Posterior cingulate gyrus (tissue), 11 donors: ENCODE measurements around the gene MAGEA9B.
A peak's percentile ranks its signal among the peaks of the same experiment; 100 is the strongest.
"Not testable (repeated sequence)": the region's sequence is repeated elsewhere in the genome, so short reads cannot be mapped to it uniquely, and the experiment has no call there.

Experiments used
- DNase-seq, 10 donors: peaks; one replicate each; pipeline versions ENCODE4 v3.0.0 to v3.0.0-alpha.2; 2020 to 2021; ENCODE audit warnings: mixed read lengths in 3 of 10
- intact Hi-C: fragments of 100-400 bp; cut with DNase I; formaldehyde crosslinking; loops from one replicate; pipeline ENCODE4 v1.15.1; 2023

The MAGEA9B gene, protein sequence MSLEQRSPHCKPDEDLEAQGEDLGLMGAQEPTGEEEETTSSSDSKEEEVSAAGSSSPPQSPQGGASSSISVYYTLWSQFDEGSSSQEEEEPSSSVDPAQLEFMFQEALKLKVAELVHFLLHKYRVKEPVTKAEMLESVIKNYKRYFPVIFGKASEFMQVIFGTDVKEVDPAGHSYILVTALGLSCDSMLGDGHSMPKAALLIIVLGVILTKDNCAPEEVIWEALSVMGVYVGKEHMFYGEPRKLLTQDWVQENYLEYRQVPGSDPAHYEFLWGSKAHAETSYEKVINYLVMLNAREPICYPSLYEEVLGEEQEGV

DNA sequence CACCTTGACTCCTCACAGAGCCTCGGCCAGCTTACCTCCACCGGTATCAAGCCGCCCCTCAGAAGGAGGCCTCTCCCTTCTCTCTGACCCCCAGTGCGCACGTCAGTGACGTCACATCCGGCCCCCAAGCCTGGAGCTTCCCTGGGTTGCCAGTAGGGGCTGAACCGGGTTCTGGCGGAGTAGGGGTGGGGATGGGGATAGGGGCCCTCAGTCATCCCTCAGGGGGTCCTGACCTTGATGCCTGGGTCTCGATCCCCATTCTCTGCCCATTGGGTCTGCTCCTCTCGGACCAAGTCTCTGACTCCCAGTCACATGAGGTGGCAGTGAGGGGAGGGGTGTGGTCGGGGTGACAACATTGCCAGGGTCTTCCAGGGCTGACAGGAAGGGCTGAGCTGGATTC, at the start of gene MAGEA9B:
Gene MAGEA9B (minus strand): TSS at position 101 of the 400 bp plus-strand sequence. CDS start 4,280 bp downstream, outside the sequence.
- intact Hi-C loops, DNase-seq: not testable (repeated sequence)

DNA sequence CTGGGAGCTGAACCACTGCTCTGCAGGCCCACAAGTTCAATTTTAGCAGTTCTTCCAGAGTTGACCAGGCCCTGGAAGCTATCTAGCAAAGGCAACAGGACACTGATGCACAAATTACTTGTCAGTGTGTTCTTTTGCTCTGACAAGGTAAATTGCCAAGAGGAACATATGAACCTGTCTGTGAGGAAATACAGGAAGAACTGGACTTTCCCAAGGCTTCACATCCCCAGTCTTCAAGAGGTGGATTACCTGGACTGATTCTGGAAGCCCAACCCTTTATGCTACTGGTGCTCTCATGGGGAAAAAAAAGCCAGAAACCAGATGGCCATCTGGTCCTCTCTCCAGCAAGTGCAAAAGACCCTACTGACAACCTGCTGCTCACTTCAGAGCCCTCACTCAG, 46.3 kb upstream of the MAGEA9B start:
- intact Hi-C loops, result no loop called here
- no peak for DNase-seq

DNA sequence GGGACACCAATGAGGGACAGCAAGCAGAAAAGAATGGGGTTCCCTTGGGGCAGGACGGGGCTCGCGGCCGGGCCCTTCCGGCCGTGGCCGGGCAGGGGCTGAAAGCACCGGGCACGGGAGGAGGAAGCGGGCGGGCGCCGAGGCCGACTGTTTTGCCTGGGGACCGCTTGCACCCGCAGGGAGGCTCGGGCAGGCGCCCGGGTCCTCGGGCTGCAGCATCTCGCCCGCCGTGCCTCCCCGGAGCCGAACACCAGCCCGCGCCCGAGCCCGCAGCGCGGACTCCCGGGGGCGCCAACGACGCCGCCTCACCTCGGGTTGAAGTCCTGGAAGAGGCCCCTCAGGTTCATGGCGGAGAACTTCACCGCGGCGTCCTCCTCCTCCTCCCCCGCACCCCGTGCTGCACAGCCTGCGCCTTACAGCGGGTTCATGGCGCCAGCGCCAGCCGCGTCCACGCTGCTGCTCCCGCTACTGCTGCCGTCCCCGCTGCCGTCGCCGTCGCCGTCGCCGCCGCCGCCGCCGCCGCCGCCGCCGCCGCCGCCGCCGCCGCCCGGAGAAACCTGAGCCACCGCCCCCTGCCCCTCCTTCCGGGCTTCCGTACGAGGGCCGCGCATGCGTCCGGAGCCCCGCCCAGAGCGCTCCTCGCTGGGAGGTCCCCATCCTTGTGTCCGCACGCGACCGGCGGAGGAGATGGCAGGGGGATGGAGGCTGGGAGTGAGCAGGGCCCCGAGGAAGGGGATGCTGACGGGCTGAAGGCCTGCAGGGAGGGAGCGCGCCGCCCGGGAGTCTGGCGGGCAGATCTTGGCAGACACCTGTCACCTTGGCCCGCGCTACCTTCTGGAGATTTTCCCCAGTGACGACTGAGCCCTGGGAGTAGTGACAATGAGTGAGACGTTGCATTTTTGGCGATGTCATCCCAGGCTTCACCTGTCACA, 44.2 kb upstream of the MAGEA9B start, which contains the start of gene TMEM185A:
Gene TMEM185A (minus strand): TSS at position 559 of the 932 bp plus-strand sequence. CDS start 212 bp downstream, at position 347.
- peak; percentile 52 to 95 (median 70) for DNase-seq
- intact Hi-C loops, result no loop called here

DNA sequence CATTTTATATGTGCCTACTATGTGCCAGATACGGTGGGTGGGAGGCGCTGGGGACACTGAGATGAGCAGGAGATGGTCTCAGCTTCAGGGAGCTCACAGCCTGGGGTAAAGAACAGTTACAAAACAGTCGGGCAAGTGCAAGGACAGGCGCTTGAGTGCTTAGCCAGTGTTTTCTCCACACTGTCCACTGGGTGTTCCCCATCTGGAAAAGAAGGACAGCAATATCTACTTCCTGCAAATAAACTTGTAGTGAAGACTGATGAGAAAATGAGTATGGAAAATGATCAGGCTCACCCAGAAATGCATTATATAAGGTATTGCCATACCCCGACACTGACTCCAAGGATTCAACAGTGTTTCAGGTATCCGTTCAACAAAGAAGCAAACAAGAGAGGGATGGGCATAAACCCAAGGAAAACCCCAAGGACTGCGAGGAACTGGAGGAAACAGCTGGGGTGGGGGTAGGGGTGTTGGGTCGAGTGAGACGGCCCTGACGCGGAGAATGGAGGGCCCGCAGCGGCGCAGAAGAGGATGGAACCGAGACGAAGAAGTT, 43.5 kb upstream of the MAGEA9B start:
- DNase-seq, result peak in 3 of 10 donors; percentile 5 to 62 (median 7)
- intact Hi-C loops, result no loop called here

DNA sequence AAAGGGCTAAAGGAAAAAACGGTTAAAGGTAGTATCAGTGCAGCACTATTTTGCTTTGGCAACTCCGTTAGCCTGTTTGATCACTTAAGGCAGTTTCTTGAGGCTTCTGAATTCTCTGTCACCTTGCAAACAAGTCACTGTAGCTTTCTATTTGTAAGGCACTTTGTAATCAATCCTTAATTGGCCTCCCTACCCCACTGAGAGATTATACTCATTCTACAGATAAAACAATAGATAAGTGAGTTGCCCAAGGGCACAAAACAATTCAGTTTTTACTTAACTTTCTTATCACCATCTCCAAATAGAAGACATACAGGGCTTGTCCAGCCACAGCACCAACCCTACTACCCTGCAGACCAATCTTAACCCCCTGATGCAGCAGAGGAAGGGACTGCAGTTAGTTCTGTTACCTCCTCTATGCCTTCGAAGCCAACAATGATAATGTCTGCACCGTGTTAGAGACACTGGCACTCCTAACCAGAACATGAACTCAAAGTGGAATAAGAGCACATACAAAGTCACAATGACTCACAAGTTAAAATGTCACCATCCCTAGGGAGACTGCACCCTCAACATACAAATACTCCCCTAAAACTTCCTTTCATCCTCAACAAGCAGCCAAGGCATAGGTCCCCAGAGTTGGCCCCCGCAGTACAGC, 42.6 kb upstream of the MAGEA9B start:
- no peak for DNase-seq
- intact Hi-C loops, result no loop called here

DNA sequence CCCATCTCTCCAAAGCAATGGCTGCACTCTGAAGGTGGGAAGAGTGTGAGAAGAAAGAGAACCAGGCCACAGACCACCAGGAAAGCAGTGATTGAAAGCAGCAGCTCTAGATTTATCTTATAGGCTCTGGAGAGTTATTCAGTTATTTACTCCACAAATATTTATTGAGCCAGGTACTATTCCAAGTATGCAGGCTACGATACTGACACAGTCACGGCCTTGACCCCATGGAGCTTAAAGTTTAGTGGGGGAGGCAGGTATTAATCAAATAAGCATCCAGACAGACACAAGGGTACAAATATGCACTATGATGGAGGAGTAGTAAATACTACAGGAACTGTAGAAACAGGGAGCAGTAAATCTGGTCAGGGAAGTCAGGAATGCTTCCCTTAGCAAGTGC, 41.5 kb upstream of the MAGEA9B start:
- intact Hi-C loops, result no loop called here
- no peak for DNase-seq

DNA sequence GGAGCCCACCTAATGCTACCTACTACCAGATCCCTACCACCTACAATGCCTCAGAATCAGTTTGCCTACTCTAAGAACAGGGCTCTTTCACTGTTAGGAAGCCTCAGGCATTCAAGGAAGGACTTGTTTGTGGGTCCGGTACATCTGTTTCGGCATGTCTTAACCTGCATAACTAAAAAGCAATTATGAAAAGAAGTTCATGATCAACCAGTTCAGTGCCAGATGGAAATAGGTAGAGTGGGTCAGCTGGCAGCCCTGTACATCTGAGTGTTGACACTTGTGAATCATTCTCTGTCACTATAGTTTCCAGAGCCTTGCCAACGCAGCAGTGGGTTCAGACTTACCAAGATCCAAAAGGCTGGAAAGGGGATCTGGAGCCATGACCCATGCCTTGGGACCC, 41.0 kb upstream of the MAGEA9B start:
- intact Hi-C loops, result no loop called here

DNA sequence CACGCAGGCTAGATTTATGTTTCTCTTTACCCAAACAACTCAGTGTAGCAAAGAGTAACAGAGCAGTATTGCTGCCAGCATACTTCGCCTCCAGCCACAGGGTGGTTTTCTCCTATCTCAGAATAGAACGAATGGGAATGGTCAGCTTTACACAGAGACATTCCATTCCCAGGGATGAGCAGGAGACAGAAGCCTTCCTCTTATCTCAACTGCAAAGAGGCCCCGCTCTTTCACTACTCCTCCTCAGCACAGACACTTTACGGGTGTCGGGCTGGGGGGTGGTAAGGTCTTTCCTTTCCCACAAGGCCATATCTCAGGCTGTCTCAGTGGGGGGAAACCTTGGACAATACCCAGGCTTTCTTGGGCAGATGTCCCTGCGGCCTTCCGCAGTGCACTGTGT, 39.6 kb upstream of the MAGEA9B start:
- intact Hi-C loops, result not testable (repeated sequence)

More for the DNA sequence above, 41.0 kb upstream of the MAGEA9B start:
- no peak for DNase-seq

DNA sequence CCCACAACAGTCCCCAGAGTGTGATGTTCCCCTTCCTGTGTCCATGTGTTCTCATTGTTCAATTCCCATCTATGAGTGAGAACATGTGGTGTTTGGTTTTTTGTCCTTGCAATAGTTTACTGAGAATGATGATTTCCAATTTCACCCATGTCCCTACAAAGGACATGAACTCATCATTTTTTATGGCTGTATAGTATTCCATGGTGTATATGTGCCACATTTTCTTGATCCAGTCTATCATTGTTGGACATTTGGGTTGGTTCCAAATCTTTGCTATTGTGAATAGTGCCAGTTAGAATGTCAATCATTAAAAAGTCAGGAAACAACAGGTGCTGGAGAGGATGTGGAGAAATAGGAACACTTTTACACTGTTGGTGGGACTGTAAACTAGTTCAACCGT, 32.4 kb upstream of the MAGEA9B start:
- DNase-seq, intact Hi-C loops: not testable (repeated sequence)

More for the DNA sequence above, 39.6 kb upstream of the MAGEA9B start:
- DNase-seq, result not testable (repeated sequence)

DNA sequence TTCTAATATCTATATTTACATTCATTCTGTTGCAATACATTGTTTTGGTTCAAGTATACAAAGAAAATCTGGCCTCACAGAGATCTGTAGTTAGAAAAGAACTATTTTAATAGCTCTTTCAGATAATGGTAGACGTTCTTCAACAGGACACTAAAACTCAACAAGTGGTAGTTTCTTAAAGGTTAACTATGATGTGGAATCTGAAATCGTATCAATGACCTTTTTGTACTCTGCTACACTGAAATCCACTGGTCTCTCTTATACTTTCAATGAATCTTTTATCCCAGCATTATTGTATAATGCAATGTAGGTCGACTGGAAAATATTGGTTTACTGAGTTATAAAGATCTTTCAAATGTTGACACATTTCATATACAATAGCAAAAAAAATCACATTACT, 31.6 kb upstream of the MAGEA9B start:
- intact Hi-C loops, result no loop called here

DNA sequence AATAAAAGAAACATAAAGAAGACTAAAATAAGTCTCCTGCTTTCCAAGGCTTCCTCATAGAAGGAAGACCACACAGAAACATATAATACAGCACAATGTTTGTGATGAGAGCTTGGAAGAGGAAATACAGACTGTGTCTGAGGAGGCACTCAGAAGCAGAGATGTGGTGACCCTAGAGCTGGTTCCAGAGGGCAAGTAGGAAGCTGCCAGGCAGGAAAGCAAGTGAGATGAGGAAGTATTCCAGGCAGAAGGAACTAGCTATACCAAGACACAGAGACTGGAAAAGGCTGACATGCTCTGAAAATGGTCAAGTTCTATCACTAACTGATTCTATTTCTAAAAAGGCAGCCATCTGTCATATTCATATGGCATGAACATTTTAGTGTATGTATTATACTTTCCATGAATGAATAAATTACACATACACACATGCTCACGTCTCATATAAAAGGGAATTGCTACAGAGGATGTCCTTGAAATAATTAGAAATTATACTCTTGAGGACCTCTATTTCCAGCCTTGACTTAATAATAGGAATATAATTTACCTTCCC, 24.4 kb upstream of the MAGEA9B start:
- DNase-seq, result no peak
- intact Hi-C loops, result no loop called here

More for the DNA sequence above, 31.6 kb upstream of the MAGEA9B start:
- DNase-seq, result no peak

DNA sequence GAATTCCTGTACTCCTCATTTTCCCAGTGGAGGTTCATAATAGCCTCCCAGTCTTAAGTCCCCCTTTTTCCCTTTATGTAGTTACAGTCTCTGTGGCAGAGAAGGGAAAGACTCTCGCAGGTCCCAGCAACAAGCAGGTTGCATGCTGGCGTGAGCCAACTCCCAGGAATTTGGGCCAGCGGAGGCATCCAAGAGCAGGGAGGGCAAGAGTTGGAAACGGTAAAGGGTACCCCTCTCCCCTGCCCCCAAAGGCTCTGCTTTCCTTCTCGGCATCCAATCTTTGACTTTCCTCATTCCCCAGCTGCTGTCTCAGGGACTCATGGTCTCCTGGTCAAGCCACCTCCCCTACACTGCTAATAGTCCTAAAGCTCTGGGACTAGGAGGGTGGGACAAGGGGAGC, 23.3 kb upstream of the MAGEA9B start:
- intact Hi-C loops, result no loop called here
- DNase-seq, result no peak

DNA sequence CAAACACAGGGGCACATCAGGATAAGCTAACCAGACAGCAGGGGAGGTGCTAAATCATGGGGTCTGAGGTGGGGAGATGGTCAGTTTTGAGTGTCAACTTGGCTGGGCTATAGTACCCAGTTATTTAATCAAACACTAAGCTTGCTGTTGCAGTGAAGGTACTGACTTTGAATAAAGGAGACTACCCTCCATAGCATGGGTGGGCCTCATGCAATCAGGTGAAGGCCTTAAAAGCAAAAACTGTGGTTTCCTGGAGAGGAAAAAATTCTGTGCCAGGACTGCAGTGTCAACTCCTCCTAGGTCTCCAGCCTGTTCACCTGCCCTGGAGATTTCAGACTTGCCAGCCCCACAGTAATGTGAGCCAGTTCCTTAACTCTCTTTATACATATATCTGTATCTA, 20.4 kb upstream of the MAGEA9B start:
- no peak for DNase-seq
- intact Hi-C loops, result no loop called here

DNA sequence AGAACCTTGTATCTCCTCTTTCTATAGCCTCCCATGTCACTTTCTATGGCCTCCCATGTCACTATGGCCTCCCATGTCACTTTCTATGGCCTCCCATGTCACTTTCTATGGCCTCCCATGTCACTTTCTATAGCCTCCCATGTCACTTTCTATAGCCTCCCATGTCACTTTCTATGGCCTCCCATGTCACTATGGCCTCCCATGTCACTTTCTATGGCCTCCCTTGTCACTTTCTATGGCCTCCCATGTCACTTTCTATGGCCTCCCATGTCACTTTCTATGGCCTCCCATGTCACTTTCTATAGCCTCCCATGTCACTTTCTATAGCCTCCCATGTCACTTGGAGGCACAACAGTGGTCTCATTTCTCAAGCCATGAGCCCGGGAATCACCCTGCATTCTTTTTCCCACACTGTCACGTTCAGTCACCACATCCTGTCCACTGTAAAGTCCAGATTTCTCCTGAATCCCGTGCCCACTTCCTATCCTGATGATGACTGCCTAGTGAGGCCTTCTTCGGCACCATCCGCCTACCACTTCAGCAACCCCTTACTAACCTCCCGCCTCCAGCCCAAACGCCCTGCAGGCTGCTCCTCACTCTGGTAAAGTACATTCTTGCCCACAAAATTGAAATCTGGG, 18.1 kb upstream of the MAGEA9B start:
- intact Hi-C loops, result not testable (repeated sequence)

DNA sequence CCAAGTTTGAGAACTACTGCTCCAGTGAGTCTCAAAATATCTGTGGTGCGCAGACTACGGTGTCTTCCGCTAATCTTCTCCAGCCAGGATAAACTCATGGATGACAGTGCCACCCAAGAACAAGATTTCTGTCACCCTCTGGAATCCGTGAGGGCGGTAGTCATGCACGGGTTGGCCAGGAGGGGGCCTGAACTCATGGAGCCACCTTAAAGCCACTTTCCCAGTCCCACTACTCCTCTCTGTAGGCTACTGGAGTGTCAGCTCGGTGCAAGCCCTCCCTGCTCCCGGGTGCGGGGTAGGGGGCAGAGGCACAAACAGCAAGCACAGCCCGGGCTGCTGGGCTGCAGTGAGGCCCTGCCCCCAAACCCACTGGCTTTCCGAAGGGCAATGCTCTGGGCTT, 11.3 kb upstream of the MAGEA9B start:
- intact Hi-C loops, DNase-seq: not testable (repeated sequence)

More for the DNA sequence above, 18.1 kb upstream of the MAGEA9B start:
- DNase-seq, result not testable (repeated sequence)

DNA sequence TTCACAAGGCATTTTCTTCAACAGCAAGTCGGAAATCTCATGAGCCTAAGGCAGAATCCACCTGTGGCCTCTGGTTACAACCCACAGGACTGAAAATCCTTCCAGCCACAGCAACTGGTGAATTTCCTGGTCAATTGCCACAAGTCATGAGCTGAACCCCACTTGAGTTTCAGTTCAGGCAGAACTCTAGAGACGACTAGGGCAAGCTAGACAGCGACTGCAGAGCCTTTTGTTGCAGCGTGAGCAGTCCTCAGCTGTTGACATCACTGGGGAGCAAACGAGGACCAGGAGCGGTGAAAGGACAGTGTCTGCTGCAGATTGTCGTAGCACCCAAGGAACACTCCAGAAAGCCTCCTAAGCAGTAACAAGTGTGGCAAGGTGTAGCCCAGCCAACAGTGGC, 8.7 kb upstream of the MAGEA9B start:
- intact Hi-C loops, DNase-seq: not testable (repeated sequence)

DNA sequence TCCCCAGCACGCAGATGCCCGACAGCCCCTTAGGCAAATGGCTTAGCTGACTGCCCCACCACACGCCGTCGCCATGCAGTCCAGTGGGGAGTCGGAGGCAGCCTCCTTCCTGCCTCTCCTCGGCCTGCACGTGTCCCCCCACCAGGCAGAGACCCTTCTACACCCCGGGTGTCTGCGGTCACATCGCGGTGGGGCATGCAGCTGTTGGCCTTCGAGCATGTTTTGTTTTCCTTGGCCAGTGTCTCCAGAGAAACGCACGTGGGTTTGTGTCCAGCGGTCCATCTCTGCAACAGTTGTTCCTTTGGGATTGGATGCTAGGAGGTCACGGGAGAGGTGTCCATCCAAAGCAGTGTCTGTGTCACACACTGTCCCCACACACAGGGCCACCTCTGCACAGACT, 8.0 kb upstream of the MAGEA9B start, which contains the start of gene HSFX2:
Gene HSFX2 (minus strand): TSS at position 101 of the 400 bp plus-strand sequence. CDS start 614 bp downstream, outside the sequence.
- DNase-seq, intact Hi-C loops: not testable (repeated sequence)

DNA sequence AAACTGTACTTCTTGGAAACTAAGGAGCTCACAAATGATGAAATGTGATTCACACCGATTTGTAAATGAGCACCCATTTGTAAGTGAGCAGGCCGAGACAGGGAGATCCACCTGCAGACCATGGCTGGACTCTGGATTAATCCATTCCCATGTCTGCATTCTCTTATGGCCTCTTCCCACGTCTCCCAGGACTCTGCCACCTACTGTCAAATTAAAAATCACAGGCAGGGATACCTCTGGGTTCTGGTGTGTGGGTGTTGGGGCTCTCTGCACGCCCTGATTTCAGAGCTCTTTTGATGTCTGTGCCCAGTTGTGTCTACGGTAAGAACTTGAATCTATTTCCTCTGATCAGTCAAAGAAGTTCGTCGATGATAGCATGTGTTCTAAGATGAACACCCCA, 3.7 kb upstream of the MAGEA9B start:
- DNase-seq, result not testable (repeated sequence)

DNA sequence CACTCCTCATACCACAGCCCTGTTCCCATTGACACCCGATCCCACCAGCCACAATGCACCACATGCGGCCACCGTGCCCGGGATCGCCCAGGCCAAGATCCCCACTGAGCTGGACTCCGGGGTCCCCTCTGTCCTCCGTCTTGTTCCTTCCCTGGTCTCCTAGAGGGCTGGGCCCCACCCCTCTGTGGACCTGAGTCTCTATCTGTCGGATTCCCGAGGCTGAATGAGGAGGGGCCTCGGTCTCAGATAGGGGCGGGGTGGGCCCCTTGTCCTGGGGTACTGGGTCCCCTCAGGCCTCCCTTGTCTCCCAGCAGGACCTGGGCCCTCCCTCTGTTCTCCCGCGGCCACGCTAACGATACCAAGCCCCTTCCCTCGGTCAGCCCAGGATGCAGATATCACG, 1.6 kb downstream of the MAGEA9B start:
- peak in 1 of 10 donors; percentile 14 for DNase-seq
- intact Hi-C loops, result not testable (repeated sequence)

More for the DNA sequence above, 3.7 kb upstream of the MAGEA9B start:
- intact Hi-C loops, result not testable (repeated sequence)
